A549 (cell line): ENCODE data around the gene MLST8.
"Not testable (repeated sequence)": the region's sequence is repeated elsewhere in the genome, so short reads cannot be mapped to it uniquely, and the experiment has no call there.

Experiments
- EP300 ChIP-seq, 2 experiments: fragments of >200 bp; sonication (Bioruptor Twin); formaldehyde crosslinking; IDR thresholded peaks; 2 replicates in 1 of 2; 3 replicates in 1 of 2; pipeline ENCODE4 v1.6.1; 2016 to 2017
- FOSL2 ChIP-seq, 2 experiments: fragments of 450-650 bp in 1 of 2; fragments of >200 bp in 1 of 2; sonication (Bioruptor Twin) in 1 of 2; formaldehyde crosslinking; IDR thresholded peaks; 2 replicates each; pipeline versions ENCODE4 v1.5.0 to v1.6.1; 2016 to 2020; ENCODE audit warnings: mild to moderate bottlenecking in 1 of 2, moderate library complexity in 1 of 2
- JUNB ChIP-seq: fragments of >200 bp; sonication (Bioruptor Twin); formaldehyde crosslinking; IDR thresholded peaks from 2 replicates; pipeline ENCODE4 v1.6.1; 2016
- MYC ChIP-seq: IDR thresholded peaks from 2 replicates; pipeline ENCODE4 v1.6.1; 2012; ENCODE audit warnings: mild to moderate bottlenecking, inconsistent platforms, low read length, improper control_type of control experiment, borderline replicate concordance
- SMC3 ChIP-seq: fragments of >200 bp; sonication (Bioruptor Twin); formaldehyde crosslinking; IDR thresholded peaks from 3 replicates; pipeline ENCODE4 v1.6.1; 2018; ENCODE audit warnings: inconsistent platforms
- ZNF302 ChIP-seq: fragments of 250-450 bp; sonication (Bioruptor Pico); IDR thresholded peaks from 2 replicates; pipeline ENCODE4 v1.9.0; 2021; ENCODE audit warnings: inconsistent platforms, mild to moderate bottlenecking, moderate library complexity
- TF ChIP-seq, protein P1 (sequence below): fragments of >200 bp; sonication (Bioruptor Twin); formaldehyde crosslinking; IDR thresholded peaks from 3 replicates; pipeline ENCODE4 v1.5.1; 2016
- TF ChIP-seq, protein P2 (sequence below): fragments of >200 bp; sonication (Bioruptor Twin); formaldehyde crosslinking; IDR thresholded peaks from 3 replicates; pipeline ENCODE4 v1.6.1; 2016
- TF ChIP-seq, protein P3 (sequence below): IDR thresholded peaks from 2 replicates; pipeline ENCODE4 v1.6.1; 2012

DNA sequence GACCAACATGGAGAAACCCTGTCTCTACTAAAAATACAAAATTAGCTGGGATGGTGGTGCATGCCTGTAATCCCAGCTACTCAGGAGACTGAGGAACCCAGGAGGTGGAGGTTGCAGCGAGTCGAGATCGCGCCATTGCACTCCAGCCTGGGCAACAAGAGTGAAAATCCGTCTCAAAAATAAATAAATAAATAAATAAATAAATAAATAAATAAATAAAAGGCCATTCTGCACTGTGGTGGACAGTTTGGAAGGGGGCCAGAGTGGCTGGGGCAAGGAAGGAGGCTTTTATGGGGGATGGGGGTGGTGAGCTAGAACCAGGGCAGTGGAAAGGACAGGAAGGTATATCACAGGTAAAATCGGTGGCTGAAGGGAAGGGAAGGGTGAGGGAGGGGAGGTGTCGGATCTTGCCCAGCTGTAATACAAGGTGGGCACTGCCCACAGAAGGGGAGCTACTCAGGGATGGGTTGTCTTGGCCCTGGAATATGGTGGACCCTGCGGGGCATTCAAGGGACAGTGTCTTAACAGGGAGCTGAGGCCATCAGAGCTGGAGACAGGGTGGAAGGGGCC is 2.0 kb upstream of the MLST8 start:
- TF ChIP-seq, protein P1, sequence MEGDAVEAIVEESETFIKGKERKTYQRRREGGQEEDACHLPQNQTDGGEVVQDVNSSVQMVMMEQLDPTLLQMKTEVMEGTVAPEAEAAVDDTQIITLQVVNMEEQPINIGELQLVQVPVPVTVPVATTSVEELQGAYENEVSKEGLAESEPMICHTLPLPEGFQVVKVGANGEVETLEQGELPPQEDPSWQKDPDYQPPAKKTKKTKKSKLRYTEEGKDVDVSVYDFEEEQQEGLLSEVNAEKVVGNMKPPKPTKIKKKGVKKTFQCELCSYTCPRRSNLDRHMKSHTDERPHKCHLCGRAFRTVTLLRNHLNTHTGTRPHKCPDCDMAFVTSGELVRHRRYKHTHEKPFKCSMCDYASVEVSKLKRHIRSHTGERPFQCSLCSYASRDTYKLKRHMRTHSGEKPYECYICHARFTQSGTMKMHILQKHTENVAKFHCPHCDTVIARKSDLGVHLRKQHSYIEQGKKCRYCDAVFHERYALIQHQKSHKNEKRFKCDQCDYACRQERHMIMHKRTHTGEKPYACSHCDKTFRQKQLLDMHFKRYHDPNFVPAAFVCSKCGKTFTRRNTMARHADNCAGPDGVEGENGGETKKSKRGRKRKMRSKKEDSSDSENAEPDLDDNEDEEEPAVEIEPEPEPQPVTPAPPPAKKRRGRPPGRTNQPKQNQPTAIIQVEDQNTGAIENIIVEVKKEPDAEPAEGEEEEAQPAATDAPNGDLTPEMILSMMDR = not testable (repeated sequence)
- not testable (repeated sequence) for TF ChIP-seq SMC3; EP300 (IDR thresholded peaks at IDR 0.05); ZNF302 (CRISPR knock-in tag); JUNB; MYC; FOSL2 (IDR thresholded peaks at IDR 0.05); FOSL2 (CRISPR knock-in tag; IDR thresholded peaks at IDR 0.05)
- TF ChIP-seq, protein P2, sequence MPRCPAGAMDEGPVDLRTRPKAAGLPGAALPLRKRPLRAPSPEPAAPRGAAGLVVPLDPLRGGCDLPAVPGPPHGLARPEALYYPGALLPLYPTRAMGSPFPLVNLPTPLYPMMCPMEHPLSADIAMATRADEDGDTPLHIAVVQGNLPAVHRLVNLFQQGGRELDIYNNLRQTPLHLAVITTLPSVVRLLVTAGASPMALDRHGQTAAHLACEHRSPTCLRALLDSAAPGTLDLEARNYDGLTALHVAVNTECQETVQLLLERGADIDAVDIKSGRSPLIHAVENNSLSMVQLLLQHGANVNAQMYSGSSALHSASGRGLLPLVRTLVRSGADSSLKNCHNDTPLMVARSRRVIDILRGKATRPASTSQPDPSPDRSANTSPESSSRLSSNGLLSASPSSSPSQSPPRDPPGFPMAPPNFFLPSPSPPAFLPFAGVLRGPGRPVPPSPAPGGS = not testable (repeated sequence)
- TF ChIP-seq, protein P3, sequence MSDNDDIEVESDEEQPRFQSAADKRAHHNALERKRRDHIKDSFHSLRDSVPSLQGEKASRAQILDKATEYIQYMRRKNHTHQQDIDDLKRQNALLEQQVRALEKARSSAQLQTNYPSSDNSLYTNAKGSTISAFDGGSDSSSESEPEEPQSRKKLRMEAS = not testable (repeated sequence)
